Activated naive CD8-positive, alpha-beta T cell treated with anti-CD3 and anti-CD28 coated beads, Interleukin-2, amount 50 U/mL, for 24 hours (primary cell): ENCODE data around the gene SDF2.
A peak's percentile ranks its signal among the peaks of the same experiment; 100 is the strongest.
"Not testable (repeated sequence)": the region's sequence is repeated elsewhere in the genome, so short reads cannot be mapped to it uniquely, and the experiment has no call there.

Source experiments
- ATAC-seq: fragments of 150-1000 bp; cut with Tn5 transposase; one replicate; pipeline ENCODE4 v1.10.0; 2021
- DNase-seq: peaks from one replicate; pipeline ENCODE4 v3.0.0; 2021
- H3K27ac Mint-ChIP-seq: one replicate; pipeline ENCODE4 v1.8.0; 2021; ENCODE audit warnings: mild to moderate bottlenecking, mixed read lengths
- H3K27me3 Mint-ChIP-seq: one replicate; pipeline ENCODE4 v1.8.0; 2021; ENCODE audit warnings: mixed read lengths
- H3K36me3 Mint-ChIP-seq: one replicate; pipeline ENCODE4 v1.8.0; 2021; ENCODE audit warnings: low read depth, mixed read lengths
- H3K4me1 Mint-ChIP-seq: one replicate; pipeline ENCODE4 v1.8.0; 2021; ENCODE audit warnings: mixed read lengths
- H3K4me3 Mint-ChIP-seq: one replicate; pipeline ENCODE4 v1.8.0; 2021; ENCODE audit warnings: mild to moderate bottlenecking, moderate library complexity, mixed read lengths
- H3K9me3 Mint-ChIP-seq: one replicate; pipeline ENCODE4 v1.8.0; 2021; ENCODE audit warnings: mixed read lengths

SDF2 gene

DNA sequence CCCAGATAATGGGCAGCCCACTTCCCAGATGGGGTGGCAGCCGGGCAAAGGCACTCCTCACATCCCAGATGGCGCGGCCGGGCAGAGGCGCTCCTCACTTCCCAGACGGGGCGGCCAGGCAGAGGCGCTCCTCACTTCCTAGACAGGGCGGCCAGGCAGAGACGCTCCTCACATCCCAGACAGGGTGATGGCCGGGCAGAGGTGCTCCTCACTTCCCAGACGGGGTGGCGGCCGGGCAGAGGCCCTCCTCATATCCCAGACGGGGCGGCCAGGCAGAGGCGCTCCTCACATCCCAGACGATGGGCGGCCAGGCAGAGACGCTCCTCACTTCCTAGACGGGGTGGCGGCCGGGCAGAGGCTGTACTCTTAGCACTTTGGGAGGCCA, 2.2 kb downstream of the SDF2 start:
- not testable (repeated sequence) for DNase-seq, ATAC-seq, H3K4me3 Mint-ChIP-seq, H3K27ac Mint-ChIP-seq, H3K27me3 Mint-ChIP-seq, H3K9me3 Mint-ChIP-seq
- Mint-ChIP-seq H3K36me3 (peaks cover 43% of the 10 kb centered on the region), H3K4me1 (peaks cover 36% of the 10 kb centered on the region)

GRCh38 chr17:28658766-28659496, 2.8 kb downstream of the SDF2 start:
- not testable (repeated sequence) for H3K4me3 Mint-ChIP-seq, DNase-seq, H3K27ac Mint-ChIP-seq, H3K27me3 Mint-ChIP-seq, ATAC-seq, H3K9me3 Mint-ChIP-seq
- Mint-ChIP-seq H3K36me3 (peaks cover 41% of the 10 kb centered on the region), H3K4me1 (peaks cover 32% of the 10 kb centered on the region)

GRCh38 chr17:28658342-28658741, 3.4 kb downstream of the SDF2 start:
- not testable (repeated sequence) for ATAC-seq, H3K4me3 Mint-ChIP-seq, H3K27me3 Mint-ChIP-seq, DNase-seq, H3K27ac Mint-ChIP-seq, H3K9me3 Mint-ChIP-seq
- H3K36me3 Mint-ChIP-seq = peaks cover 37% of the 10 kb centered on the region
- H3K4me1 Mint-ChIP-seq = peaks cover 26% of the 10 kb centered on the region

- DNase-seq (no peak), ATAC-seq (no peak)
- Mint-ChIP-seq H3K4me1 (peaks cover 20% of the 10 kb centered on the region), H3K27me3 (no peaks in the 10 kb centered on the region), H3K27ac (no peak overlapping the region), H3K9me3 (no peaks in the 10 kb centered on the region), H3K4me3 (no peak overlapping the region), H3K36me3 (peaks cover 37% of the 10 kb centered on the region)
Observed at GRCh38 chr17:28657756-28658155, 4.0 kb downstream of the SDF2 start.

DNA sequence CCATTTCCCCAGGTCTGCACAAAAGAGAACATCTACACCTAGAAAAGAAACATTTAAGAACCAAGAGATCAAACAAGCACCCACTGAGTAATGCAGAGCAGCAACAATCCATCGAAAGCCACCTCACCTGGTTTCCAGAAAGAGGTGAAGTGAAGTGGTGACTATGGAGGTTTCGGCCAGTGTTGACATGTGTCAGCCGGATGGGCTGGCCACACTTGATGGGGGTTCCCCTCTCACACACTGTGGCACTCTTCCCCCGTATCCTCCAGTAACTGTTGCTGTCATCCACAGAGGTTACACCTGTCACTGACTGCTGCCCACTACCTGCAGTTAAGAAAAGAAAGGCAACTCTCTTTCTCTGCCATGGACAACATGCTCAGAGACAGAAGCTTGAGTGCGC, 6.5 kb downstream of the SDF2 start:
- Mint-ChIP-seq H3K4me1 (peaks cover 6% of the 10 kb centered on the region), H3K27me3 (no peaks in the 10 kb centered on the region), H3K4me3 (no peak overlapping the region), H3K9me3 (no peaks in the 10 kb centered on the region), H3K27ac (no peak overlapping the region), H3K36me3 (peaks cover 37% of the 10 kb centered on the region)
- no peak for ATAC-seq
- DNase-seq = no peak

- Mint-ChIP-seq H3K4me1 (peaks cover 25% of the 10 kb centered on the region), H3K36me3 (peaks cover 26% of the 10 kb centered on the region), H3K4me3 (no peak overlapping the region), H3K27me3 (no peaks in the 10 kb centered on the region), H3K27ac (no peak overlapping the region), H3K9me3 (no peaks in the 10 kb centered on the region)
- DNase-seq (no peak), ATAC-seq (no peak)
Observed at GRCh38 chr17:28648698-28649097, 13.0 kb downstream of the SDF2 start.

GRCh38 chr17:28646039-28646754, 15.5 kb downstream of the SDF2 start:
- H3K4me1 Mint-ChIP-seq = peaks cover 37% of the 10 kb centered on the region
- no peaks in the 10 kb centered on the region for H3K9me3 Mint-ChIP-seq
- DNase-seq (no peak), ATAC-seq (no peak)
- peak overlapping the region; percentile 100 for H3K4me3 Mint-ChIP-seq
- H3K36me3 Mint-ChIP-seq = peaks cover 34% of the 10 kb centered on the region
- H3K27me3 Mint-ChIP-seq = no peaks in the 10 kb centered on the region
- peak overlapping the region; percentile 69 for H3K27ac Mint-ChIP-seq

DNA sequence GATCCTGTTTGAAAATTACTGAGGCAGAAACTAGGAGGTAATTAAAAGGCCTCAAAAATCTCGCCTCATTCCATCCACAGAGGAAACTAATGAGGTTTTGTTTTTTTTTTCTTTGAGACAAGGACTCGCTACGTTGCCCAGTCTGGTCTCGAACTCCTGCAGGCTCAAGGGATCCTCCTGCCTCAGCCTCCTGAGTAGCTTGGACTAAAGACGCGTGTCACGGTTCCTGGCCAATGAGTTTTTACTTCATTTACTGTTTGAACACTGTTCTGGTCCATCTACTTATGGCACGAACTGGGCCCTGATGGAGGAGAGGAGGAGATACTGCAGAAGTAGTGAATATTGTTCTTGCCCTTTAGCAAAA, 16.1 kb downstream of the SDF2 start:
- Mint-ChIP-seq H3K27me3 (no peaks in the 10 kb centered on the region), H3K4me3 (peak overlapping the region; percentile 100), H3K36me3 (peaks cover 38% of the 10 kb centered on the region), H3K4me1 (peaks cover 37% of the 10 kb centered on the region), H3K9me3 (no peaks in the 10 kb centered on the region), H3K27ac (peak overlapping the region; percentile 69)
- ATAC-seq = no peak
- DNase-seq = no peak

DNA sequence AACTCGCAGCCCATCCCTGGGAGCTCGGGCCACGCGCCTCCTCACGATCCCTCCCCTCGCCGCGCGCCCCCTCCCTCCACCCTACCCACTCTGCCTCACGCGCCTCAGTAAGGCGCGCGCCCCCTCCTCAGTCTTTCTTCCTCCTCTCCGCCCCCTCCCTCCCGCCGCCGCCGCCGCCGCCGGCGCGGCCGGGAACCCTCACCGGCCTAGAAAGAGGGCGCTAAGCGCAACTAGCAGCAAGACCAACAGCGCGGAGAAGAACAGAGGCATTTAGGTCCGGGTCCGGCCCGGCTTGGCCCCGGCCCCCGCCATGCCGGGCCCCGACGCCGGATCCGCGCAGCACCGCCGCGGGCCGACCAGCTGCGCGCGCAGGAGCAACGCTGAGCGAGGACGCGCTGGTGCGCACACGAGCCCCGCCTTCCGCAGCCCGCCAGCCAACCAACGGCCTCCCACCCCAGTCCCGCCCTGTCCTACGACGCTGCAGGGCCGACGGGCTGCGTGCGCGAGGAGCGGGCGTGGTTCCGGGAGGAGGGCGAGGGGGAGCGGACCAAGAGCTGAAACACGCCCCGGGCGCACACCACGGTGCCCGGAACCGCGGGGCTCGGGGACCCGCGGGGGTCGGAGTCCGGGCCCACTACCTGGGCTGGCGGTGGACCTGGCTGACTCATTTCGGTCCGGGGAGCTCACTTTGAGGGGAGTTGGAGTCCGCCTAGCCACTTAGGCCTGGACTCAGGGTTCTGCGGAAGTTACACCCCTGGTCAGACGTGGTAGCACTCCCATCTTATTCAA, 16.7 kb downstream of the SDF2 start, which contains the start of gene BLTP2:
TSS of gene BLTP2 (minus strand) at position 372 of the 789 bp plus-strand sequence. CDS start at position 270, 102 bp downstream.
- H3K36me3 Mint-ChIP-seq = peaks cover 41% of the 10 kb centered on the region
- peak within 1 kb of the TSS; percentile 100 for H3K4me3 Mint-ChIP-seq
- peak; percentile 97 for DNase-seq
- peaks cover 37% of the 10 kb centered on the region for H3K4me1 Mint-ChIP-seq
- H3K9me3 Mint-ChIP-seq = no peaks in the 10 kb centered on the region
- H3K27me3 Mint-ChIP-seq = no peaks in the 10 kb centered on the region
- H3K27ac Mint-ChIP-seq = peak within 1 kb of the TSS; percentile 95
- peak; percentile 99 for ATAC-seq

- Mint-ChIP-seq H3K4me3 (peak overlapping the region; percentile 100), H3K27ac (peak overlapping the region; percentile 95), H3K36me3 (peaks cover 48% of the 10 kb centered on the region), H3K4me1 (peaks cover 37% of the 10 kb centered on the region), H3K9me3 (no peaks in the 10 kb centered on the region), H3K27me3 (no peaks in the 10 kb centered on the region)
- ATAC-seq (no peak), DNase-seq (peak; percentile 44)
Observed at GRCh38 chr17:28643983-28644786, 17.5 kb downstream of the SDF2 start.

- peaks cover 32% of the 10 kb centered on the region for H3K4me1 Mint-ChIP-seq
- DNase-seq = no peak
- no peak overlapping the region for H3K27ac Mint-ChIP-seq
- H3K27me3 Mint-ChIP-seq = no peaks in the 10 kb centered on the region
- H3K36me3 Mint-ChIP-seq = peaks cover 66% of the 10 kb centered on the region
- no peak for ATAC-seq
- H3K4me3 Mint-ChIP-seq = no peak overlapping the region
- H3K9me3 Mint-ChIP-seq = no peaks in the 10 kb centered on the region
Observed at GRCh38 chr17:28641579-28641978, 20.1 kb downstream of the SDF2 start.

DNA sequence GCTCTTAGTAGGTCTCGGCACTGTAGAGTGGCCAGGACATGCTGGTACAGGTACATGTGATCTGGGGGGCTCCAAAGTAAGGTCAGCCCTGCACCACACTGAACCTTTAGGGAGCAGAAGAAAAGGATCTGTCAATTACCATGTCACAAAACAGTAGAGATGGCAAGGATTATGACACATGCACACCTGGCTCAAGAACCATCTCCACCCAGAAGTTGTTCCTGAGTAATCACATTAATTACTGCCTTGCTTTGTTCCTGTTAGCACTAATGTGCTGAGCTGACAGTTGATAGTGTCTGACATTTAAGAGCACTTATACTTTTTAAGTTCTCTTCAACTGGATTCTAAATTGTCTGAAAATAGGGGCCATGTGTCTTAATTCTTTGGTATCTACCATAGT, 26.2 kb downstream of the SDF2 start:
- H3K27ac Mint-ChIP-seq = no peak overlapping the region
- no peaks in the 10 kb centered on the region for H3K27me3 Mint-ChIP-seq
- no peak overlapping the region for H3K4me3 Mint-ChIP-seq
- peaks cover 84% of the 10 kb centered on the region for H3K36me3 Mint-ChIP-seq
- no peaks in the 10 kb centered on the region for H3K9me3 Mint-ChIP-seq
- DNase-seq (no peak), ATAC-seq (no peak)
- peaks cover 2% of the 10 kb centered on the region for H3K4me1 Mint-ChIP-seq

DNA sequence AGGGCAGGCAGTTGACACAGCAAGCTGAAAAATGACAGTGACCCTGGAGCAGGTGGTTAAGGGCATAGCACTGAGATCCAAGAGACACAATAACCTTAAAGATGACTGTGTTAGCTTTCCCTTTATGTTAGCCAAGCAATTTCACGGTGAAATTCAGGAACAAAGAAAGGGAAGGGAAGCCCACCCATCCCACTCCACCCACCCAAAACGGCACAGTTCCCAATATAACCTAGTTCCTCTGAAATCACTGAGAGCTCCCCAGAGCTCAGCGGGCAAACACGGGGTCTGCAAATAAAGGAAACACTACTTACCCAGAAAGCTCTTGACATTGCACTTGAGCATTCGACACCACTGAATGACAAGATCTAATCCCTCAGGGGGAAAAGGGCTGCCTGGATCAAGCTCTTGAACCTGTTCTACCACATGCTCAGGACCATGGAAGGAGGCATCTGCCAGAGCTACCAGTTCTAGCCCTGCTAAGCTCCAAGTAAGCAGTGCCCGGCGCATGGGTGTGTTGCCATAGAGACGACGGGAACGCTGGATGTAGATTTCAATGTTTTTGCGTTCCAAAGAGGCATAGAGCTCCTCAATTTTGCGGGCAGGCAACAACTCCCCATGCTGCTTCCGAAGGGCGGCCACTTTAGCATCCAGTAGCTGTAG, 27.4 kb downstream of the SDF2 start:
- no peaks in the 10 kb centered on the region for H3K9me3 Mint-ChIP-seq
- H3K27ac Mint-ChIP-seq = no peak overlapping the region
- H3K27me3 Mint-ChIP-seq = no peaks in the 10 kb centered on the region
- no peak overlapping the region for H3K4me3 Mint-ChIP-seq
- peaks cover 2% of the 10 kb centered on the region for H3K4me1 Mint-ChIP-seq
- no peak for DNase-seq
- H3K36me3 Mint-ChIP-seq = peaks cover 76% of the 10 kb centered on the region
- no peak for ATAC-seq

- Mint-ChIP-seq H3K36me3 (peaks cover 59% of the 10 kb centered on the region), H3K4me1 (peaks cover 4% of the 10 kb centered on the region), H3K4me3 (no peak overlapping the region), H3K9me3 (no peaks in the 10 kb centered on the region), H3K27ac (no peak overlapping the region), H3K27me3 (no peaks in the 10 kb centered on the region)
- no peak for ATAC-seq
- no peak for DNase-seq
Observed at GRCh38 chr17:28626818-28627217, 34.9 kb downstream of the SDF2 start.
